ENCODE data around the gene UFSP2. TPM values are rescaled to one million over a fixed set of nuclear protein-coding genes. Genes with fewer than 3 reads are reported as not detected.

The UFSP2 gene
- total and polyA plus RNA-seq, 7 experiments from 2014 or later = 13.9 to 54.6 (median 26.5) TPM

DNA sequence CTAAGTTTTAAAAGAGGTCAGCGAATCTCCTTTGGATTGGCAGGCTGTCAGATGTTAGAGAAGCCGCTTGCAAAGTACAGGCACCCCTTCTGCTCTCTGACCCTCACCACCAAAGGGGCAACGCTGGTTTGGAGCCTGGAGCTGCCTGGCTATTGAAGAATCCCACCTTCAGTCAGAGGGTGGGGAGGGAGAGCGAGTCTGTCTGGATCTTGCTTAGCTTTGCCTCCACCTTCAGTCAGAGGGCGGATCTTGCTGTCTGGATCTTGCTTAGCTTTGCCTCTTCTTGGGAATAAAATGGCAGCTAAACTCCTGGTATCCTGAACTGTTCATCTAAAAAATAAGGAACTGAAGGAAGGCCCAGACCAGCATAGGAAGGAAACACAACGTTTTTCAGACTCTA lies 38.4 kb upstream of the UFSP2 start:
- Mint-ChIP-seq H3K9me3 (peaks cover 0 to 4% (median 0%) of the 10 kb centered on the region in 11 donors), H3K36me3 (peaks cover 0 to 8% (median 0%) of the 10 kb centered on the region in 5 donors), H3K27me3 (peaks cover 0 to 58% (median 5%) of the 10 kb centered on the region in 5 donors), H3K4me3 (no peak overlapping the region), H3K4me1 (no peaks in the 10 kb centered on the region), H3K27ac (no peak overlapping the region)
- intact Hi-C loops (cut with micrococcal nuclease) = no loop called here
- no peaks in the 10 kb centered on the region for H3K4me1 ChIP-seq (ENCODE audit: control insufficient read depth in 2 of 2, insufficient read depth in 2 of 2, low read length in 2 of 2)
- H3K27ac ChIP-seq (ENCODE audit: low read depth, low read length) = no peak overlapping the region
- H3K9me3 ChIP-seq (ENCODE audit: control insufficient read depth in 2 of 3, low read length in 3 of 3) = no peaks in the 10 kb centered on the region
- no peak overlapping the region for H3K4me3 ChIP-seq (ENCODE audit: low read length)
- POLR2A ChIA-PET = no interaction called here
- no peaks in the 10 kb centered on the region for H3K27me3 ChIP-seq (ENCODE audit: control insufficient read depth in 2 of 2, insufficient read depth in 2 of 2, low read length in 2 of 2)
- no peak for ATAC-seq
- no peaks in the 10 kb centered on the region for H3K36me3 ChIP-seq (ENCODE audit: control insufficient read depth in 2 of 3, insufficient read depth in 3 of 3, low read length in 3 of 3)
- no peak for DNase-seq
- CTCF ChIA-PET = no interaction called here

- Histone ChIP-seq H3K4me3 (ENCODE audit: low read length) (no peak overlapping the region), H3K27me3 (ENCODE audit: control insufficient read depth in 2 of 2, insufficient read depth in 2 of 2, low read length in 2 of 2) (no peaks in the 10 kb centered on the region), H3K4me1 (ENCODE audit: control insufficient read depth in 2 of 2, insufficient read depth in 2 of 2, low read length in 2 of 2) (no peaks in the 10 kb centered on the region), H3K9me3 (ENCODE audit: control insufficient read depth in 2 of 3, low read length in 3 of 3) (no peaks in the 10 kb centered on the region), H3K36me3 (ENCODE audit: control insufficient read depth in 2 of 3, insufficient read depth in 3 of 3, low read length in 3 of 3) (no peaks in the 10 kb centered on the region), H3K27ac (ENCODE audit: low read depth, low read length) (no peak overlapping the region)
- ChIA-PET CTCF (no interaction called here), POLR2A (no interaction called here)
- DNase-seq (no peak), ATAC-seq (no peak)
- Mint-ChIP-seq H3K4me3 (no peak overlapping the region), H3K9me3 (peaks cover 0 to 4% (median 0%) of the 10 kb centered on the region in 11 donors), H3K4me1 (no peaks in the 10 kb centered on the region), H3K36me3 (peaks cover 0 to 8% (median 0%) of the 10 kb centered on the region in 5 donors), H3K27me3 (peaks cover 2 to 58% (median 5%) of the 10 kb centered on the region in 5 donors), H3K27ac (no peak overlapping the region)
- intact Hi-C loops (cut with micrococcal nuclease) = no loop called here
Measured at GRCh38 chr4:185463541-185463940, 37.8 kb upstream of the UFSP2 start.

- ATAC-seq (no peak), DNase-seq (no peak)
- peaks cover 0 to 4% (median 0%) of the 10 kb centered on the region in 11 donors for H3K9me3 Mint-ChIP-seq
- no peaks in the 10 kb centered on the region for H3K4me1 ChIP-seq (ENCODE audit: control insufficient read depth in 2 of 2, insufficient read depth in 2 of 2, low read length in 2 of 2)
- no peaks in the 10 kb centered on the region for H3K36me3 ChIP-seq (ENCODE audit: control insufficient read depth in 2 of 3, insufficient read depth in 3 of 3, low read length in 3 of 3)
- intact Hi-C loops (cut with micrococcal nuclease) = no loop called here
- peaks cover 0 to 10% (median 0%) of the 10 kb centered on the region in 5 donors for H3K36me3 Mint-ChIP-seq
- CTCF ChIA-PET = no interaction called here
- peaks cover 4 to 51% (median 6%) of the 10 kb centered on the region in 5 donors for H3K27me3 Mint-ChIP-seq
- POLR2A ChIA-PET = no interaction called here
- H3K4me3 Mint-ChIP-seq = no peak overlapping the region
- no peak overlapping the region for H3K27ac ChIP-seq (ENCODE audit: low read depth, low read length)
- no peaks in the 10 kb centered on the region for H3K9me3 ChIP-seq (ENCODE audit: control insufficient read depth in 2 of 3, low read length in 3 of 3)
- no peaks in the 10 kb centered on the region for H3K27me3 ChIP-seq (ENCODE audit: control insufficient read depth in 2 of 2, insufficient read depth in 2 of 2, low read length in 2 of 2)
- H3K4me3 ChIP-seq (ENCODE audit: low read length) = no peak overlapping the region
- H3K4me1 Mint-ChIP-seq = no peaks in the 10 kb centered on the region
- H3K27ac Mint-ChIP-seq = no peak overlapping the region
Measured at GRCh38 chr4:185461565-185461964, 35.8 kb upstream of the UFSP2 start.

- Mint-ChIP-seq H3K27me3 (peaks cover 4 to 35% (median 6%) of the 10 kb centered on the region in 5 donors), H3K9me3 (peaks cover 0 to 3% (median 0%) of the 10 kb centered on the region in 11 donors), H3K4me3 (no peak overlapping the region), H3K27ac (no peak overlapping the region), H3K36me3 (peaks cover 0 to 10% (median 0%) of the 10 kb centered on the region in 5 donors), H3K4me1 (no peaks in the 10 kb centered on the region)
- Histone ChIP-seq H3K27ac (ENCODE audit: low read depth, low read length) (no peak overlapping the region), H3K4me3 (ENCODE audit: low read length) (no peak overlapping the region), H3K9me3 (ENCODE audit: control insufficient read depth in 2 of 3, low read length in 3 of 3) (no peaks in the 10 kb centered on the region), H3K27me3 (ENCODE audit: control insufficient read depth in 2 of 2, insufficient read depth in 2 of 2, low read length in 2 of 2) (no peaks in the 10 kb centered on the region), H3K36me3 (ENCODE audit: control insufficient read depth in 2 of 3, insufficient read depth in 3 of 3, low read length in 3 of 3) (no peaks in the 10 kb centered on the region), H3K4me1 (ENCODE audit: control insufficient read depth in 2 of 2, insufficient read depth in 2 of 2, low read length in 2 of 2) (no peaks in the 10 kb centered on the region)
- ATAC-seq = no peak
- intact Hi-C loops (cut with micrococcal nuclease) = no loop called here
- ChIA-PET CTCF (no interaction called here), POLR2A (no interaction called here)
- DNase-seq = no peak
Measured at GRCh38 chr4:185457136-185457535, 31.4 kb upstream of the UFSP2 start.

DNA sequence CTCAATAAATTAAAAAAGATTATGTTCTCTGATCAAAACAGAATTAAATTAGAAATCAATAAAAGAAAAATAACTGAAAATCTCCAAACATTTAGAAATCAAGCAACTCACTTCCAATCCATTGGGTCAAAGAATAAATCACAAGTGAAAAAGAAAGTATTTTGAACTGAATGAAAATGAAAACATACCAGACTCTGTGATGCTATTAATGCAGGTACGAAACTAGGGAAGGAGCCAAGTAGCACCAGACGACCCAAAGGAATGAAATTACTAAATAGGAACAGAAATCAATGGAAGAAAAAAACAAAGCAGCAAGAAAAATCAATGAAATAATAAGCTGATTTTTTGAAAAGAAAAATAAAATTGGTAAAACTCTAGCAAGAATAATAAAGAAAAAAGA lies 30.4 kb upstream of the UFSP2 start:
- POLR2A ChIA-PET = no interaction called here
- Mint-ChIP-seq H3K4me1 (no peaks in the 10 kb centered on the region), H3K9me3 (peaks cover 0 to 3% (median 0%) of the 10 kb centered on the region in 11 donors), H3K36me3 (peaks cover 0 to 10% (median 0%) of the 10 kb centered on the region in 5 donors), H3K27ac (no peak overlapping the region), H3K4me3 (no peak overlapping the region), H3K27me3 (peaks cover 0 to 34% (median 6%) of the 10 kb centered on the region in 5 donors)
- Histone ChIP-seq H3K36me3 (ENCODE audit: control insufficient read depth in 2 of 3, insufficient read depth in 3 of 3, low read length in 3 of 3) (no peaks in the 10 kb centered on the region), H3K4me1 (ENCODE audit: control insufficient read depth in 2 of 2, insufficient read depth in 2 of 2, low read length in 2 of 2) (no peaks in the 10 kb centered on the region), H3K27ac (ENCODE audit: low read depth, low read length) (no peak overlapping the region), H3K4me3 (ENCODE audit: low read length) (no peak overlapping the region), H3K9me3 (ENCODE audit: control insufficient read depth in 2 of 3, low read length in 3 of 3) (no peaks in the 10 kb centered on the region), H3K27me3 (ENCODE audit: control insufficient read depth in 2 of 2, insufficient read depth in 2 of 2, low read length in 2 of 2) (no peaks in the 10 kb centered on the region)
- CTCF ChIA-PET = no interaction called here
- DNase-seq (no peak), ATAC-seq (no peak)
- intact Hi-C loops (cut with micrococcal nuclease) = no loop called here

- H3K36me3 ChIP-seq (ENCODE audit: control insufficient read depth in 2 of 3, insufficient read depth in 3 of 3, low read length in 3 of 3) = no peaks in the 10 kb centered on the region
- H3K9me3 ChIP-seq (ENCODE audit: control insufficient read depth in 2 of 3, low read length in 3 of 3) = no peaks in the 10 kb centered on the region
- POLR2A ChIA-PET = no interaction called here
- CTCF ChIA-PET = no interaction called here
- Mint-ChIP-seq H3K27me3 (peaks cover 0 to 14% (median 10%) of the 10 kb centered on the region in 5 donors), H3K27ac (no peak overlapping the region), H3K4me3 (no peak overlapping the region), H3K36me3 (no peaks in the 10 kb centered on the region), H3K9me3 (no peaks in the 10 kb centered on the region), H3K4me1 (no peaks in the 10 kb centered on the region)
- no peaks in the 10 kb centered on the region for H3K27me3 ChIP-seq (ENCODE audit: control insufficient read depth in 2 of 2, insufficient read depth in 2 of 2, low read length in 2 of 2)
- no peak for DNase-seq
- H3K4me1 ChIP-seq (ENCODE audit: control insufficient read depth in 2 of 2, insufficient read depth in 2 of 2, low read length in 2 of 2) = no peaks in the 10 kb centered on the region
- no peak for ATAC-seq
- H3K27ac ChIP-seq (ENCODE audit: low read depth, low read length) = no peak overlapping the region
- H3K4me3 ChIP-seq (ENCODE audit: low read length) = no peak overlapping the region
- intact Hi-C loops (cut with micrococcal nuclease) = no loop called here
Measured at GRCh38 chr4:185445209-185445608, 19.4 kb upstream of the UFSP2 start.

DNA sequence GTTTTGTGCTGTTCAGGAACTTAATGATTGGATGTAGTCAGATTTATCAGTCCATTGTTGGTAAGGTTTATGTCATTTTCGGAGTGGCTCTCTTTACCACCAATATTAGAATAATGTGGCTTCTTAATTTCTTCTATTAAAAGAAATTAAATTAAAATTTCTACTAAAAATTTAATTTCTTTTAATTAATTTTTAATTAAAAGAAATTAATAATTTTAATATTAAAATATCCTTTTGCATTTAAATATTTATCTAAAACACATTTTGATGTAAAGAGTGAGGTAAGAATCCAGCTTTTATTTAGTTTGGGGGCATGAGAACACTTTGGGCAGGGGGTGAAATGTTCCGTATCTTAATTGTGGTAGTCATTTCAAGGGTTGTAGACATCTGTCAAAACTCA lies 15.7 kb upstream of the UFSP2 start:
- H3K27ac ChIP-seq (ENCODE audit: low read depth, low read length) = no peak overlapping the region
- no peaks in the 10 kb centered on the region for H3K27me3 ChIP-seq (ENCODE audit: control insufficient read depth in 2 of 2, insufficient read depth in 2 of 2, low read length in 2 of 2)
- no peak for DNase-seq
- CTCF ChIA-PET = no interaction called here
- POLR2A ChIA-PET = no interaction called here
- no peaks in the 10 kb centered on the region for H3K36me3 ChIP-seq (ENCODE audit: control insufficient read depth in 2 of 3, insufficient read depth in 3 of 3, low read length in 3 of 3)
- H3K9me3 ChIP-seq (ENCODE audit: control insufficient read depth in 2 of 3, low read length in 3 of 3) = no peaks in the 10 kb centered on the region
- Mint-ChIP-seq H3K4me1 (no peaks in the 10 kb centered on the region), H3K36me3 (no peaks in the 10 kb centered on the region), H3K4me3 (no peak overlapping the region), H3K27me3 (peaks cover 0 to 14% (median 4%) of the 10 kb centered on the region in 5 donors), H3K27ac (no peak overlapping the region), H3K9me3 (no peaks in the 10 kb centered on the region)
- H3K4me3 ChIP-seq (ENCODE audit: low read length) = no peak overlapping the region
- intact Hi-C loops (cut with micrococcal nuclease) = no loop called here
- H3K4me1 ChIP-seq (ENCODE audit: control insufficient read depth in 2 of 2, insufficient read depth in 2 of 2, low read length in 2 of 2) = no peaks in the 10 kb centered on the region
- no peak for ATAC-seq
